UCSD-AML1 (cell line): Measurements from ENCODE around the gene MCU.

Experiments
- DNase-seq: peaks from one replicate; lab custom pipeline; 2025; ENCODE audit not compliant: unreplicated experiment; lab: John Stamatoyannopoulos, UW

Gene MCU

GRCh38 chr10:72800741-72801092 is 108.8 kb downstream of the MCU start:
- no peak for DNase-seq

GRCh38 chr10:72801263-72801868 is 109.4 kb downstream of the MCU start:
- no peak for DNase-seq

- DNase-seq = no peak
Observed at GRCh38 chr10:72802332-72802731, 110.4 kb downstream of the MCU start.

GRCh38 chr10:72802763-72803505 is 111.0 kb downstream of the MCU start:
- DNase-seq = no peak

- no peak for DNase-seq
Observed at GRCh38 chr10:72808001-72808400, 116.1 kb downstream of the MCU start.

GRCh38 chr10:72809006-72809405 is 117.1 kb downstream of the MCU start:
- DNase-seq = no peak

GRCh38 chr10:72810976-72811375 is 119.0 kb downstream of the MCU start:
- DNase-seq = no peak

- DNase-seq = no peak
Observed at GRCh38 chr10:72812415-72812752, 120.4 kb downstream of the MCU start.

GRCh38 chr10:72812753-72813430 is 120.9 kb downstream of the MCU start:
- no peak for DNase-seq

GRCh38 chr10:72814099-72814790 is 122.3 kb downstream of the MCU start:
- no peak for DNase-seq

- no peak for DNase-seq
Observed at GRCh38 chr10:72816565-72816964, 124.6 kb downstream of the MCU start.

- no peak for DNase-seq
Observed at GRCh38 chr10:72818076-72818475, 126.1 kb downstream of the MCU start.

- DNase-seq = no peak
Observed at GRCh38 chr10:72819053-72819452, 127.1 kb downstream of the MCU start.

- DNase-seq = no peak
Observed at GRCh38 chr10:72821606-72822005, 129.7 kb downstream of the MCU start.

GRCh38 chr10:72822342-72822986 is 130.5 kb downstream of the MCU start:
- DNase-seq = no peak

- DNase-seq = no peak
Observed at GRCh38 chr10:72825163-72825562, 133.2 kb downstream of the MCU start.

GRCh38 chr10:72826346-72826745 is 134.4 kb downstream of the MCU start:
- DNase-seq = no peak

GRCh38 chr10:72828294-72828693 is 136.4 kb downstream of the MCU start:
- no peak for DNase-seq

- no peak for DNase-seq
Observed at GRCh38 chr10:72830625-72831024, 138.7 kb downstream of the MCU start.

GRCh38 chr10:72831696-72832409 is 139.9 kb downstream of the MCU start:
- DNase-seq = no peak

- no peak for DNase-seq
Observed at GRCh38 chr10:72832701-72833100, 140.8 kb downstream of the MCU start.
